CD4-positive, alpha-beta T cell treated with Interleukin-17A for 4 hours (primary cell): Measurements from ENCODE around the gene RALGPS1.

Source experiments
- DNase-seq: peaks from one replicate; pipeline ENCODE4 v3.0.0-alpha.2; 2020; ENCODE audit warnings: mixed read lengths

RALGPS1 gene

DNA sequence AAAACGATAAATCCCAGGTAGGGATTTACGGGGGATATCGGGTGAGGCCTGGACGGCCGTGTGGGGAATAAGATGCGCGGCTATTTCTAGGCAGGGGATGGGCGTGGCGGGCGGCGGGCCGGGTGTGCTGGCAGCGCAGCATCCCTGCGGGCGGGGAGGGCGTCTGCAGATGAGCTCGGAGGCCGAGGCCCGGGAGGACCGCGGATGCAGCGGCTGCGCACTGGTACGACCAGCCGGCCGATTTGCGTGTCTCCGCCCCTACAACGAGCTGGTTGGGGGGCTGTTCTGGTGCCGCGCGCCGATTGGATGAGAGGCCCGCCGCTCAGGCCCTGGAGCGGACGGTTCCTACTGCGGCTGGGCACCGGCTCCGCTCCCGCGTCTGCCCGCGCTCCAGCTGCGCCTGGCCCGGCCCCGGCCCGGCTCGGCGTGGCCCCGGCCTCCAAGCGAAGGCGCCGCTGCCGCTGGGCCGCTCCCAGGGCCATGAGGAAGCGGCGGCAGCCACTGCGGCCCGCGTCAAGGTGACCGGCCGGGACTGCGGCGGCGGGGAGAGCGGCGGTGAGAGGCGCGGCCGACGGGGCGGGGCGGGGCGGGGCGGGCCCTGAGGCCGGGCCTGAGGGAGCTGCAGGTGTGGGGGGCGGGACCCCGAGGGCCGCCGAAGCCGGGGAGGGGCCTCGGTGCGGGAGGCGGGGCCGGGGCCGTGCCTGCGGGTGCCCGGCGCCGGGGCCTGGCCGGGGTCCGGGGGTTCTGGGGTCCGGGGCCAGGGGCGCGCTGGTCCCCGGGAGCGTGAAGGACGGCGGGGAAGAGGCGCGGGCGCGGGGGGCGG, at the start of gene RALGPS1:
Gene RALGPS1 (plus strand): TSS at position 325 of the 823 bp plus-strand sequence. CDS start 47,508 bp downstream, outside the sequence.
- peak; percentile 93 for DNase-seq

GRCh38 chr9:126869368-126869767, 45.2 kb upstream of the RALGPS1 start:
- no peak for DNase-seq

DNA sequence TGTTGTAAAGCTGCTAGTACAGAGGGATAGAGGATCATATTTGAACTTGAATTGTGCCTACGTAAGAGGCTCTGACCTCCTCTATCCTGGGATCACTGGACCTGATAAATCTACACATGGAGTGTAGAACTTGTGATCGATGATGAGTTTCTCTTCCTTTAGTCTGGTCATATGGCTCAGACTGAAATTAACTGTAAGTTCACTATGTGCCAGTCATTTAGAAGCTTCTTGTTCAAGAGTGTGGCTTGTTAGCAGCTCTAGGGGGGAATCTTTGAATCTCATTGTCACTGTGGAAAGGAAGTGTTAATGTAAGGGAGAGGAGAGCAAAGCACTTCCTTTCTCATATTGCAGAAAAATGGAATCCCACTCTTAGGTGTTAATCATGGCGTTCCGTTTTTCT, 42.1 kb upstream of the RALGPS1 start:
- no peak for DNase-seq

DNA sequence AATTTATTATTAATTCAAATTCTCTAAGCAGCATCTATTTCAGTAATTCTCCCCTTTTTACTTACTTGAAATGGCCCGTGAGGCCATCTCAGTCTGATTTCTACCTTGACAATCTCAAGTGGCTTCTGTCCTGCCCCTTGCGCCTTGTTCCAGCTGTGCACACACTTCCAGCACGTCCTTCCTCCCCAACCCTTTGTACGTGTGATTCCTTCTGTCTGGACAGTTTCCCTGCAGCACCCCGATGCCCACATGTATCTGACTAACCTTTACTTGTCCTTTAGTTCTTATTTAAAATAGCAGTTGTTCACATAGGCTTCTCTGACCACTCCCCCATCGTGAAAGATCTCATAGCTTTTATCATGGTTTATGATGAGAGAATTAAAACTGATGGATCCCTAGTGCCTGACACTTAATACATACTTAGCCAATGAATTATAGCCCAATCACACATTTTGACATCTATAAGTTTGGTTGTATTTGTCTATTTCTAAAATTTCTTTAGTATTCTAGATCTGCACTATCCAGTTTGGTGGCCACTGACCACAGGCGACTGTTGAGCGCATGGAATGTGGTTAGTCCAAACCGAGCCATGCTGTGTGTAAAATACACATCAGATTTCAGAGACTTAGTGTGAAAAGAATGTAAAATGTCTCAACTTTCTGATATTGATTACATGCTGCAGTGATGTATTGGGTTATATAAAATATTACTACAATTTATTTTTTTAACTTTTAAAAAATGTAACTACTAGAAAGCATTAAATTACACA, 39.9 kb upstream of the RALGPS1 start:
- DNase-seq = no peak

GRCh38 chr9:126875756-126876510, 38.6 kb upstream of the RALGPS1 start:
- DNase-seq = no peak

GRCh38 chr9:126876531-126876930, 38.1 kb upstream of the RALGPS1 start:
- DNase-seq = no peak

- DNase-seq = peak; percentile 21
Observed at GRCh38 chr9:126877418-126877817, 37.2 kb upstream of the RALGPS1 start.

DNA sequence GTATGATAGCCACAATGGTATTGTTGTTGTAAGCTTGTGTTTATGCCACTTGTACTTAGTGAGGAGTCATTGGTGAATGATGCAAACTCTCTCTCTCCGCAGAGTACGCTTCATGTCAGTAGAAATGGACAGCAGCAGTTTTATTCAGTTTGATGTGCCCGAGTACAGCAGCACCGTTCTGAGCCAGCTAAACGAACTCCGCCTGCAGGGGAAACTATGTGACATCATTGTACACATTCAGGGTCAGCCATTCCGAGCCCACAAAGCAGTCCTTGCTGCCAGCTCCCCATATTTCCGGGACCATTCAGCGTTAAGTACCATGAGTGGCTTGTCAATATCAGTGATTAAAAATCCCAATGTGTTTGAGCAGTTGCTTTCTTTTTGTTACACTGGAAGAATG, 35.3 kb upstream of the RALGPS1 start:
- no peak for DNase-seq

GRCh38 chr9:126880226-126880946, 34.2 kb upstream of the RALGPS1 start:
- DNase-seq = no peak

DNA sequence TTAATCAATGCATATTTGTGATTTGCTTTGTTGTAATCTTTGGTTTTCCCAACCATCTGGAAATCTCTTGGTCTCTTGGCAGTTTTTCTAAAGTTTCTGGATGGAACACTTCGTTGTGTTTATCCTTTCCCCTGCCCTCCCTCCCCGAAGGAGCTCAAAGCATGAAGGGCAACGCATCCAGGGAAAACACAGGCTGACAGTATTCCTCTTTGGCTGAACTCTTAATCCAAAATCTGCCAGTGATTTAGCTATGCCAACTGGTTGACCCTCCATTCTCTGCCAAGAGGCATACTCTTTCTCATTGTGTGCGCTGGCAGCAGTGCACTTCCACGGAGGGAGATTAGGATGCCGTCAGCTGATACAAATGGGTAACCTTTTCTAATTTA, 33.6 kb upstream of the RALGPS1 start:
- no peak for DNase-seq

- DNase-seq = no peak
Observed at GRCh38 chr9:126882746-126883145, 31.8 kb upstream of the RALGPS1 start.

DNA sequence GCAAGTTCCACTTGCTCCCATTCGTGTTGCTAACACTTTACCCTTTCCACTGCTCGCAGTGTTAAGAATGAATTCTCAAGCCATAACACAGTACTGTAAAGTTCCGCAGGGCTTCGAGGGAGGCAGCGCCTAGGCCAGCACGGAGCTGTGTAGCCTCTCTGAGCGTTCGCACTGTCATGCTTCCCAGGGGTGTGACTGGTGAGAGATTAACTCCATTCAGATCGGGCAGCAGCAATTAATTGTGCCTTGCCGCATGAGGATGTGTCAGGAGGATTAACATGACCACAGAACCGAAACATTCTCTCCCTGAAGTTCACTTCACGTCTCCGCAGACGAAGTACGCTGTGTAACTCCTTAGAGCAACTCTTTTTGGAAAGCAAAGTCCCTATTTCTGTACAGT, 30.9 kb upstream of the RALGPS1 start:
- no peak for DNase-seq

DNA sequence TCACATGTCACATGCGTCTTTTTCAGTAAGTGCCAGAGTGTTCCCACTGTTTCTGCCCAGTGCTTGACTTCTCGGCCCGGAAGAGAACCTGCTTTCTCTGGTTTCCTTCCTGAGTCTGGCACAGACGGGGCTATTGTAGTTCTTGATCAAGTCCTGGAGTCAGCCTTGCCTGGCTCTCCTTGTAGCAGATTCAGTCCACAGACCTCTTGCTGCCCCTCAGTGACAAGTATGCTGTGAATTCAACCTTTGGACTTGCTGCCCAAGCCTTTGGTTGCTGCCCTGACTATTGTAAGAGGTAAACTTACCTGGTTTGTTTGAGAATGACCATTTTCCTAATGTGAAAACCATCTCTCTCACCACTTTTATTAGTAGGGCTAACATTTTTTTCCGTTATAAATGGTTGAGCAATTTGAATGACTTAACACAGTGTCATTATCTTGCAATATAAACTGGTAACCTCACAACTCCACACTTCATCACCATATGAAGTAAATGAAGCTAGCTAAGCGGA, 29.4 kb upstream of the RALGPS1 start:
- DNase-seq = no peak

GRCh38 chr9:126886034-126886822, 28.4 kb upstream of the RALGPS1 start:
- DNase-seq = no peak

- DNase-seq = no peak
Observed at GRCh38 chr9:126886897-126887296, 27.7 kb upstream of the RALGPS1 start.

- DNase-seq = no peak
Observed at GRCh38 chr9:126891676-126892075, 22.9 kb upstream of the RALGPS1 start.

GRCh38 chr9:126893079-126893478, 21.5 kb upstream of the RALGPS1 start:
- no peak for DNase-seq

DNA sequence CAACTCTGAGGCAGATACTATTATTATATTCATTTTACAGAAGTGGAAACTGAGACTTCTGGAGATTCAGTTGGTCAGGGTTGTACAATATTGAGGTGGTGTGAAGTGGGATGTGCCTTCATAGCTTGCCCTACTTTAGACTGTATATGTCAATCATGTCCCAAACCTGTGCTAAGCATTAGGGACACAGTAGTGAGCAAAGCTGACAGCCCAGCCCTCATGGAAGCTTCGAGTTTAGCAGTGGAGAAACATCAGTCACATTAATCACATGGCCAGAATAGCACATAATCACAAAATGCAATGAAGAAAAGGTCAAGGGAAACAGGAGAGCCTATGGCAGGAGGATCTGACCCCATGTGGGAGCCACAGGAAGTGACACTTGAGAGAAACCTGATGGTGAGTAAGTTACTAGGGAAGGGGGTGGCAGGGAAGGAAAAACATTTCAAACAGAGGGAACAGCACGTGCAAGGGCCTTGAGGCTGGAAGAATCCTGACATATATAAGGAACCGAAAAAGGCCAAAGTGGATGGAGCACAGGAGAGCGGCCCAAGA, 20.5 kb upstream of the RALGPS1 start:
- no peak for DNase-seq

GRCh38 chr9:126902210-126902609, 12.4 kb upstream of the RALGPS1 start:
- DNase-seq = no peak

GRCh38 chr9:126904586-126904985, 10.0 kb upstream of the RALGPS1 start:
- DNase-seq = no peak

DNA sequence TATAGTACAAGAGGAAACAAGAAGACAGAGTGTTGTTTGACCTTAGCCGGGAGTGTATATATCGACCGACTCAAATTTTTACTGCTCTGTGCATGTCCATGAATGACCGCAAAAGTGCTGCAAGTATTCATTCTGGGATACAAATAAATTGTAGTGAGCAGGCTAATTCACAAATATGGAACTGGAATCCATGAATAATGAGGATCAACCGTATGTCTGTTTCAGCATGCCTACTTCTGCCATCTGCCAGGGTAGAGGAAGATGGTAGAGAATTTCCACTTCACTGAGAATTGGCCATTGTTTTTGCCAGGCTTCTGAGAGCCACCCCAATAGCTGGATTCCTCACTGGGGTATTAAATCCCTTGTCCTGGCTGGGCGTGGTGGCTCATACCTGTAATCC, 8.5 kb upstream of the RALGPS1 start:
- DNase-seq = no peak
